DMS79 (cell line): ENCODE results near the gene HIGD1A.

ENCODE experiments used
- DNase-seq: peaks from one replicate; lab custom pipeline; 2025; lab: John Stamatoyannopoulos, UW

HIGD1A gene

DNA sequence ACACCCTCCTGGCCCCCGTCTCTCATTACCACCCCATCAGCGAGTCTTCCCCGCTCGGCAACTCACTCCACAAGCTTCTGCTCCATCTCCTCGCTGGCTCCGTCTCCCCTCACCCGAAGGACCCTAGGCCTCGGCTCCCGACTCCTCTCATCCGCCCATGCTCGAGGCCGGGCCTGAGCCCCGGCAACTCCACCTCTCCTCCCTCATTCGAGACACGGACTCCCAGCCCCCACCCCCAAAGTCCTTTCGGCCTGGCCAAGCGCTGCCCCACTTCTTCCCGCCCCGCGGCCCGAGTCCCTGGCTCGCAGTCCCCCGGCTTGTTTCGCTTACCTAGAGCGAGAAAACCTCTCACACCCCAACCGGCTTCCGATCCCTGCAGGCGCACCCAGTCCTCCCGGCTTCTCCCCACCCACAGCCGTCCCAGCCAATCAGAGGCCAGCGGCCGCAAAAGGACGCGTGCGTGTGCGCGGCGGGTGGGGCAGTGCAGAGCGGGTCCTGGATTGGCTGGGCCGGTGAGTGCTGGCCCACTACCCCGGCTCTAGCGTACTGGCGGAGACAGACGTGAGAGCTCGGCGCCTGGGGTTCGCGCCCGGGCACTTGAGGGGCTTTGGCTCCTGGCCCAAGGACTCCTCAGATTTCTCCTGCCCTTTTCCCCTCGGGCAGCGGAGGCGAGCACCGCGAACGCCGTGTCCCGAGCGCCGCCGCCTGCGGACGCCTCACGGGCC is at the start of gene HIGD1A:
Gene HIGD1A, minus strand, starts transcription at position 385 of the 725 bp plus-strand sequence. CDS start 10,237 bp downstream, outside the sequence.
- DNase-seq = peak; percentile 78

- no peak for DNase-seq
Observed at GRCh38 chr3:42853739-42854302, 49.5 kb upstream of the HIGD1A start.

GRCh38 chr3:42853056-42853455 is 48.8 kb upstream of the HIGD1A start:
- no peak for DNase-seq

- no peak for DNase-seq
Observed at GRCh38 chr3:42852441-42852840, 48.2 kb upstream of the HIGD1A start.

DNA sequence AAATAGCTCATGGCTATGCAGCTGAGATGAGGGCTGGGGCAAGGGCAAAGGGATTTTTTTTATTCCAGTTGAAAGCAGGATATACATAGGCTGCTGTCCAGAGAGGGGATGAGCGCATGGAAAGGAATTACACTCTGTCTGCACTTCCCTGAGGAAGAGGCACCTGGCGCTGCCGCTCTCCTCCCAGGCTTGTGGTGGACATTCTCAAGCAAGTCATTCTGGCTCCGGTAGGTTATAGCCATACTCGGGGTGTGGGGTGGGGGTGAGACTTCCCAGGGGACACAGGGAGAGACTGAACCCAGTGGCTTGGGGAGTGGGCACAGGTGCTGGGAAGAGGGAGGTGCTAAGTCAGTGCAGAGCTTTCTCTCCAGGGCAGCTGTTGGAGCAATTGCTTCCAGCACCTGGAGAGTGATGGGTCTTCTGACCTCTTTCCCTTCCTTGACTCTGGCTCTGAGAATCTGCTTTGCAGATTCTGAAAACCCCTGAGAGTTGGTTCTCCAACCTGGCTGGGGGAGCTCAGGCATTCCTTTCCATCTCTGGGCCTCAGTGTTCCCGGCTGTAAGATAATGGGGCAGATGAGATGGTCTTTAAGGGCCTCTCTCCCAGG is 47.0 kb upstream of the HIGD1A start:
- DNase-seq = no peak

GRCh38 chr3:42850263-42850662 is 46.0 kb upstream of the HIGD1A start:
- DNase-seq = no peak

- no peak for DNase-seq
Observed at GRCh38 chr3:42849017-42849416, 44.7 kb upstream of the HIGD1A start.

- no peak for DNase-seq
Observed at GRCh38 chr3:42847731-42848130, 43.4 kb upstream of the HIGD1A start.

DNA sequence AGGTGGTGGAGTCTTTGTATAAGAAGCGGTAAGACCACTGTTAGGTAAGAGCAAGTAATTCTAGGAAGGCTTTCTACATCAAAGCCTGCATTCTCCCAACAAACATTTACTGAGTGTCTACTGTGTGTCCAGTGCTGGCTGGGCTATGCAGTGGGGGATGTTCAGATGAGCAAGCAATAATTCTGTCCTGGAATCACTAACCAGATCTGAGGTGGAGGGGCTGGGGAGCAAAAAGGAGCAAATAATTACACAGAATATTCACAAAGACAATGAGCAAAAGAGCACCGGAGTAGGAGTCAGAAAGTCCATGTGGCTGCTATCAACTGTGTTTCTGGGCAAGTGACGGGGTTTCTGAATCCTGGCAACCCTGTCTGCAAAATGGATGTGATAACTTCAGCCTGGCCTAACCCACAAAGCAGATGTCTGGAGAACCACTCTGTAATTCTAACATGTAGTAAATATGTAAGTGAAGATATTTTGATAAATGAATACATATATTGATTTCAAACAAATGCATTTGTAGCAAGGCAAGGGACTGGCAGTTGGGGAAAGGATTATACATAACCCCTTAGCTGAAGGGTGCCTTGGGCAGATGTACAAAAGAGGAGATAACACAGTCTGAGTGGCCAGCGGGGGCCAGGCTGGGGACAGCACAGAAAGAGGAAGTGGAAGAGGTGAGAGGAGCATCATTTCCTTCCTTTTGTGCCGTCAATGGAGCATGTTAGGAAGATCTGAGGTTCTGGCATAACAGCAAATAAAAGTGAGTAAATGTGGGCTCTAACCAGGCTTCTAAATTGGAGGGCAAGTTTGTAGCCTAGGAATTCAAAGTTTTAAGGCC is 42.6 kb upstream of the HIGD1A start:
- no peak for DNase-seq

DNA sequence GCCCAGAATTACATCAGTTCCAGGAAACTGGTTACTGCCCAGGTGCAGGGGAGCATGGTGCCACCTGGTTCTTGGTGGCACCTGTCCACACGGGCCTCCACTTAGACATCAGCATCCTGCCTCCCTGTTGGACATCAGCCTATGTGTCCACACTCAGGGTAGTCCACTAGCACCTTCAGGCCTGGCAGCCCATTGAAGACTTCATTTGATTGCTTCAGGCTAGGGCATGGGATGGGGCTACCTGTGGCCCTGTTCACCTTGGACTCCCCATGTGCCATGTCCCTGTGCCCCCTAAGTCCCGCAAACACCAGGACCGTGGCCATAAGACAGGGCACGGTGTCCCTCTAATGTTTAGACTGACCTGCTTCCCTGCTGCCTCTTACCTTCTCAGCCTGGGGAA is 40.5 kb upstream of the HIGD1A start:
- no peak for DNase-seq

DNA sequence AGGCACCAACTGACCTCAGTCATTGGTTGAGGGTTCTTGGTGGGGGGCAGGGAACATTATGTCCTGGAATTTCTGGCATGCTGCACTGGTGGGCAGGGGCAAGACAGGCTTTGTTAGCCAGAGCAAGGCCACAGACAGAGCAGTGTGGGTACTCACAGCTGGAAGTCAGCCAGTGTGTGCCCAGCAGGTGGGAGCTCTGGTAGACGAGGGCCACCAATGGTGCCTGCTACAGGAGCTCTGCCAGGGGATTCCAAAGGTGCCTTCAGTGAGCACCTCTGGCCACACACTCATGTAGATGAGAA is 40.1 kb upstream of the HIGD1A start:
- DNase-seq = no peak

- no peak for DNase-seq
Observed at GRCh38 chr3:42843713-42844411, 39.6 kb upstream of the HIGD1A start.

DNA sequence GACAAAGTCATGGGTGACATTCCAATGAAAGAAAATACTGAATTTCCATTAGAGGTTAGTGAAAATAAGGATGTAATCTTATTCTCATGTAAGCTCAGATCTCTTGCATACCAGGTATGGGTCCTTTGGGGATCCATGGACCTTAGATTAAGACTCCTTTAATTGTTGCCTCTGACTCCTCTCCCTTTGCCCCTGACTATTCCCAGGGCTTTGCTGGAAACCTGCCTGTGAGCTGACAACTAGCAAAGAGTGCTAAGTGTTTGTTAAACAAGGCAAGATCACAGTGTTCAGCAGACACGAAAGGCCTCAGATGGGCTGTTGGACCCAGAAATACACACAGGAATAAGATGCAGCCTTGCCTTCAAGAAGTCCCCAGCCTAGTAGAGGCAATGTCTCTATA is 37.0 kb upstream of the HIGD1A start:
- DNase-seq = no peak

DNA sequence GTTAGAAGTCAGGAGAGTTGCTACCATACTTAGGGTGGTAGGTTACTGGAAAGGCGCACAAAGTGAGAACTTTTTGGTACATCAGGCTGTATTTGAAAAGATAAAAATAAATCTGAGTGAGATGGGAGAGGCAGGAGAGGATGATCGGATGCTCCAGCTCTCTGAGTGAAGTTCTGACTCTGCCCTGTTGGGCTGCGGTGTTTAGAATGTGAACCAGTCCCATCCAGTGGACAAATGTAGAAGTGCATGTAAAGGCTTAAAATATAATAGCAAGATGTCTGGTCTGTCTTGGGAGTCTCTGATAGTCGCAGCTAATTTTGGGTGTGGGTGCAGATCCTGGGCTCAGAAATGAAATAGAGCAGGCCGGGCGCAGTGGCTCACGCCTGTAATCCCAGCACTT is 35.3 kb upstream of the HIGD1A start:
- DNase-seq = no peak

DNA sequence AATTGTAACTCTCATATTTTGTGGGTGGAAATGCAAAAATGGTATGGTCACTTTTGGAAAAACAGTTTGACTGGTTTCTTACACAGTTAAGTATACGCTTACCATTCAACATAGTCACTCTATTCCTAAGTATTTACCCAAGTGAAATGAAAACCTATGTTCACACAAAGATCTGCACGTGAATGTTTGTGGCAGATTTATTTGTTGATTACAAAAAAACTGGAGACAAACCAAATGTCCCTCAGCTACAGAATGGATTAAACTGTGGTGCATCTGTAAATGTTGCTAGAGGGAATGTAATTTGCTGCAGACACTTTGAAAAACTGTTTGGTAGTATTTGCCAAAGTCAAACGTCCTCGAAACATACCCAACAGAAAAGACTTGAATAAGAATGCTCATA is 34.3 kb upstream of the HIGD1A start:
- no peak for DNase-seq

DNA sequence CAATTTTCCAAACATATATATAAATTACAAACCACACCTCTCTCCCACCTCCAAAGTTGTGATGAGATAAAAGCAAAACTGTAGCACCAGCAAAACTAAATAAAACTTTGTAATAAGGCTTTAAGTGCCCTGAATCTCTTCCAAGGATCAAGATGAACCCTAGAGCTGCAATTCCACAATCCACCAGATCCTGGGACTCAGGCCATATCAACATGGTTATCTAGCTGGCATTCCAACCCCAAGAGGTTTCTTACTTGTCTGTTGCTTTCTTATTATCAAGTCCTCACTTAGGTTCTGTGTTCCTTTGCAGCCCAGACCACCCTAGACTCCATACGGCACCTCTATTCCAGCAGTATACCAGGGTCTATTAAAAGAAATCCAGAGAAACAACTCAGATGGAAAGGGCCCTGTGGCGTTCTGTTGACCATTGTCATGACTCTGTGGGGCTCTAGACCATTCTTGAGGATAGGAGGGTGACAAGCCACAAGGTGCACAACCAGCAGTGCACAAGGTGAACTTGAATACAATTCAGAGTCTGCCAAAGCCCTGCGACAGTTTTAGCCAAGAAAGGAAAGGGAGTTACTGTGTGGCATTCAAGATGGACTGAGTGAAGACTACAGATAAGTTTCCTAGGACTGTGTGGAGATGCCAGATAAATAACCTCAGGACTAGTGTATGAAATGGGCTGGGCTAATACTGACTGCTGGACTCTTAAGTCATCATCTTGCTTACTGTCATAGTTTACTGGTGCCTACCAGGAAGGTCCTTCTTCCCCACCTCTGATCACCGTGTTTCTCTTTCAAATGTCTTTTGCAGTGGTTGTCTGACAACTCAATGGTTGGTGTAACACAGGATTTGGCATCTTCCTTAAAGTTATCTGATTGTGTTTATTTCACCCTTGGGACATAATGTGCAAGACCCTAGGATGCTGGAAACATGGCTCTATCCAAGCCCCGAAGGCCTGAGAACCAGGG is 32.1 kb upstream of the HIGD1A start:
- no peak for DNase-seq

- peak; percentile 22 for DNase-seq
Observed at GRCh38 chr3:42831321-42831713, 27.0 kb upstream of the HIGD1A start.

DNA sequence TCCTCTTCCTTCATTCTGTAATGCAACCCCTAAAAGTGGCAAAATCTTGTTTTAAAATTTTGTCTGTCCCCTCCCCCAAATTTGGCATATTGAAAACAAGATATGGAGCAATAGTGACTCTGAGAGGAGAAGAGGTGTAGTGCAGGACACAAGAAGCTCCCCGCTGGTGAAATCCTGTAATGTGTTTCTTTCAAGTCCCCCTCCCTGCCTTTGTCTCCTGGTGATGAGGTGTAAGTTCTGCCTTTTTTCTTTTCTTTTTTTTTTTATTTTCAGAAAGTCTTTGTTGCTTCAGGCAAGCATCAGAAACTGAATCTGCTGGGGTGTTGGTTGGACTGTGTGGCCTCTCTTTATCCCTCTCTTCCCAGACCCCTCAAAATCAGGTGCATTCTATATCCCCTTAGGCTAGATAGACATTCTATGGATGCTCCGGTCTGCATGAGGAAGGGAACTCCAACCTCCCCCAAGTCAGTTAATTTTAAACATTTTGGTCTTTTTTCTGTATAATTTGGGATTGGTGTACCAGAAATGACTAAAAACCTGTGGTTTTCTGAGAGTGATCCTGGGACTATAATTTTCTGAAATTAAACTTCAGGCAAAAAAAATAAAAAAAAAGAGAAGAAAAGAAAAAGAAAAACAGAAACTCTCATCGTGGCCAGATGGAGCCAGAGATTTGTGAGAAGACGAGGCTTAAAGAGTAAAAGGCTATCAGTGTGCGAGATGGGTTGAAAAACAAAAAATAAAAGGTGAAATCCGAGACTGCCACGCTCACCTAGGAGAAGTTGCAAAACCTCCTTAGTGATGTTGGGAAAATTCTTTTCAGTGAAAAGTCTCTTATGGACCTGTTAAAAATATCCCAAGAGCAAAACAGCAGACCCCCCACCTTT is 26.4 kb upstream of the HIGD1A start:
- DNase-seq = peak; percentile 21

DNA sequence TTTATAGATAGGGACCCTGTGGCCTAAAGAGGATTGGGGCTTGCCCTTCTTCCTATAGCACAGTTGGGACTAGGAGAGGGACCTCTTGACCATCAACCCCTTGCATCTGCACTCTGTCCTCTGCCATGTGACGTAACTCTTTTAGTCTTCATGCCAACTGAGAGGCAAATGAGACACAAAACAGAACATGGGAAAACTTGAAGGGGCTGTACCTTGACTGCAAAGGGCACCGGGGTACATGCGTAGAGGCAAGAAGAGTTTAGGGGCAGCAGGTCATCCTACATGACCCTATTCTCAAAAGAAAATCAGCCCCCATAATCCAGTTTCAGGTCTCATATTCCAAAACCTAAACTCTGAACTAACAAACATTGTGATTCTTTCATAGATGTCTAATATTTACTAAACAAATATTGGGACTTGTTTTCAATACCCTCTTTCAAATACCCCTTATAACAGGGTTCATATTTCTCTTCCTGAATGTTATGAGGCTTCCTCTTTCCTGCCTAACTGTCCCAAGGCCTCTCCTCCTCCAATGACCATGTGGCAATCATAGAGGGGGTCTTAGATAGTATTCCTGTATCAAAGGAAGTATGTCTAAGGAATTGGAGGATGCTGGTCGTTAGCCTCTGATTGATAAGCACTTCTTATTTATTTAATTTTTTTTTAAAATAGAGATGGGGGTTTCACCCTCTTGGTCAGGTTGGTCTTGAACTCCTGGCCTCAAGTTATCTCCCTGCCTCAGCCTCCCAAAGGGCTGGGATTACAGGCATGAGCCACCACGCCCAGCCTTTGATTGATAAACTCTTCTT is 25.5 kb upstream of the HIGD1A start:
- no peak for DNase-seq
